Measurements from ENCODE around the gene GPBP1. TPM values are rescaled to one million over a fixed set of nuclear protein-coding genes. Genes with fewer than 3 reads are reported as not detected.

GPBP1 gene
- polyA plus RNA-seq, 1 of the 3 experiments (the other 2 are of a cell fraction) = 11.4 TPM

- Histone ChIP-seq H3K4me2 (no peak overlapping the region), H3K4me3 (ENCODE audit: low read depth in 2 of 2, low read length in 1 of 2) (no peak overlapping the region; a peak in 1 of 4 replicates), H4K20me1 (ENCODE audit: insufficient read depth) (peaks cover 34% of the 10 kb centered on the region), H3K4me1 (ENCODE audit: control insufficient read depth in 1 of 2, insufficient read depth in 2 of 2, low read depth in 1 of 2, low read length in 1 of 2) (peaks cover 0 to 4% of the 10 kb centered on the region in 2 experiments; a peak in 1 of 4 replicates), H3K9me2 (no peaks in the 10 kb centered on the region), H3K9me3 (no peaks in the 10 kb centered on the region), H3K79me2 (ENCODE audit: insufficient read depth) (peaks cover 96% of the 10 kb centered on the region), H2AFZ (ENCODE audit: low read depth) (no peak overlapping the region), H3K9ac (no peak overlapping the region), H3F3A (replicated peaks; ENCODE audit: insufficient read depth) (peaks cover 9% of the 10 kb centered on the region), H3K36me3 (replicated peaks in 1 of 2; ENCODE audit: control insufficient read depth in 1 of 2, insufficient read depth in 2 of 2, low read length in 1 of 2) (peaks cover 0 to 7% of the 10 kb centered on the region in 2 experiments), H3K27me3 (ENCODE audit: insufficient read depth) (no peaks in the 10 kb centered on the region), H3K27ac (ENCODE audit: low read depth in 2 of 2, low read length in 1 of 2) (peak overlapping the region in 1 of 2 experiments; percentile 57; a peak in 2 of 4 replicates)
- DNase-seq = peak; percentile 49
- ChIA-PET CTCF (interaction anchor here (0.7 to 2.3 kb wide), 4 partner anchors 47 to 951 kb away, joined by 3 to 8 read pairs (median 6); partner anchors contain the start of gene GPBP1), POLR2A (no interaction called here)
- WGBS (ENCODE audit: low lambda C conversion rate) = 59% methylated on average over 2 of the region's 2 CpGs
- TF ChIP-seq MEF2A (IDR thresholded peaks at IDR 0.05; ENCODE audit: borderline replicate concordance, low read depth) (no peak), EP300 (IDR thresholded peaks at IDR 0.05; ENCODE audit: borderline replicate concordance in 1 of 2, low read depth in 1 of 2, low read length in 1 of 2) (no peak), EZH2phosphoT487 (IDR thresholded peaks at IDR 0.05; ENCODE audit: borderline replicate concordance, low read depth) (no peak), PBX3 (IDR thresholded peaks at IDR 0.05) (no peak), POLR2AphosphoS5 (IDR thresholded peaks at IDR 0.05; ENCODE audit: low read depth, low read length) (no peak), FOSL2 (IDR thresholded peaks at IDR 0.05; ENCODE audit: borderline replicate concordance, low read depth) (no peak), REST (IDR thresholded peaks at IDR 0.05; ENCODE audit: low read depth, low read length) (no peak), SMC3 (IDR thresholded peaks at IDR 0.05; ENCODE audit: low read depth, low read length) (peak; percentile 71), RAD21 (IDR thresholded peaks at IDR 0.05; ENCODE audit: low read length) (peak; percentile 92), CTCF (IDR thresholded peaks at IDR 0.05) (peak; percentile 95), USF2 (IDR thresholded peaks at IDR 0.05; ENCODE audit: borderline replicate concordance, low read depth, low read length) (no peak)
- TF ChIP-seq, protein P1, sequence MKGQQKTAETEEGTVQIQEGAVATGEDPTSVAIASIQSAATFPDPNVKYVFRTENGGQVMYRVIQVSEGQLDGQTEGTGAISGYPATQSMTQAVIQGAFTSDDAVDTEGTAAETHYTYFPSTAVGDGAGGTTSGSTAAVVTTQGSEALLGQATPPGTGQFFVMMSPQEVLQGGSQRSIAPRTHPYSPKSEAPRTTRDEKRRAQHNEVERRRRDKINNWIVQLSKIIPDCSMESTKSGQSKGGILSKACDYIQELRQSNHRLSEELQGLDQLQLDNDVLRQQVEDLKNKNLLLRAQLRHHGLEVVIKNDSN (IDR thresholded peaks at IDR 0.05; ENCODE audit: borderline replicate concordance, low read depth) = no peak
Observed at GRCh38 chr5:57221049-57221568, 47.2 kb downstream of the GPBP1 start.
